ENCODE results near the gene OR5H14. TPM values are rescaled to one million over a fixed set of nuclear protein-coding genes. Genes with fewer than 3 reads are reported as not detected.

Gene OR5H14
- total and polyA plus RNA-seq, 2 of the 13 experiments (the other 11 are each of a cell fraction or from before 2014, with no cell fraction given), result not detected

DNA sequence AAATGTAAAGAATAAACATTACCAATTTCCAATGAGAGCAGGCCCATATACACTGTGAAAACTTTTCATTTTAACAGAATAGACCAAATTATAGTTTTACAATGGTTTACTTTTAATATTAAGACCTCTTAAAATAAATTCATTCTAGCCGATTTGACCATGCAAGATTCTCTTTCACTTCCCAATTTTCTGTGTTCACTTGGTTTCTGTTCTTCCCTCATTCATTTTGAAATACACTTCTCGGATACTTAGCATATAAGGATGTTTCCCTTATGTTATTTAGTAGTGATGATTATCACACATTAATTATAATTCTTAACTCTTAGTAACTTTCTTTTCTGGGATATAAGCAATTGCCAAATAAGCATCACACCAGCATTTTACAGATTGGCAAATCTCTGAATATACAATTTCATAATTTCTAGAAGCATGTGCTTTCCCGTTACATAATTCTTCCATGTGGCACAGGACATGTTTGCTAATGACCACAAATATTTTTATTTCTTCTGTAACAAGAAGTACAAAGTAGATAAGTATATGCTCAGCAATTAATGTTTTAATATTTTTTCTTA, 33.1 kb downstream of the OR5H14 start (continued):
- TF ChIP-seq, protein P1, sequence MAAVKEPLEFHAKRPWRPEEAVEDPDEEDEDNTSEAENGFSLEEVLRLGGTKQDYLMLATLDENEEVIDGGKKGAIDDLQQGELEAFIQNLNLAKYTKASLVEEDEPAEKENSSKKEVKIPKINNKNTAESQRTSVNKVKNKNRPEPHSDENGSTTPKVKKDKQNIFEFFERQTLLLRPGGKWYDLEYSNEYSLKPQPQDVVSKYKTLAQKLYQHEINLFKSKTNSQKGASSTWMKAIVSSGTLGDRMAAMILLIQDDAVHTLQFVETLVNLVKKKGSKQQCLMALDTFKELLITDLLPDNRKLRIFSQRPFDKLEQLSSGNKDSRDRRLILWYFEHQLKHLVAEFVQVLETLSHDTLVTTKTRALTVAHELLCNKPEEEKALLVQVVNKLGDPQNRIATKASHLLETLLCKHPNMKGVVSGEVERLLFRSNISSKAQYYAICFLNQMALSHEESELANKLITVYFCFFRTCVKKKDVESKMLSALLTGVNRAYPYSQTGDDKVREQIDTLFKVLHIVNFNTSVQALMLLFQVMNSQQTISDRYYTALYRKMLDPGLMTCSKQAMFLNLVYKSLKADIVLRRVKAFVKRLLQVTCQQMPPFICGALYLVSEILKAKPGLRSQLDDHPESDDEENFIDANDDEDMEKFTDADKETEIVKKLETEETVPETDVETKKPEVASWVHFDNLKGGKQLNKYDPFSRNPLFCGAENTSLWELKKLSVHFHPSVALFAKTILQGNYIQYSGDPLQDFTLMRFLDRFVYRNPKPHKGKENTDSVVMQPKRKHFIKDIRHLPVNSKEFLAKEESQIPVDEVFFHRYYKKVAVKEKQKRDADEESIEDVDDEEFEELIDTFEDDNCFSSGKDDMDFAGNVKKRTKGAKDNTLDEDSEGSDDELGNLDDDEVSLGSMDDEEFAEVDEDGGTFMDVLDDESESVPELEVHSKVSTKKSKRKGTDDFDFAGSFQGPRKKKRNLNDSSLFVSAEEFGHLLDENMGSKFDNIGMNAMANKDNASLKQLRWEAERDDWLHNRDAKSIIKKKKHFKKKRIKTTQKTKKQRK (IDR thresholded peaks at IDR 0.05; ENCODE audit: low read length), result no peak
- TF ChIP-seq FIP1L1 (IDR thresholded peaks at IDR 0.05; ENCODE audit: borderline replicate concordance, insufficient read depth, low read depth, low read length), result no peak
- TF ChIP-seq, protein P2, sequence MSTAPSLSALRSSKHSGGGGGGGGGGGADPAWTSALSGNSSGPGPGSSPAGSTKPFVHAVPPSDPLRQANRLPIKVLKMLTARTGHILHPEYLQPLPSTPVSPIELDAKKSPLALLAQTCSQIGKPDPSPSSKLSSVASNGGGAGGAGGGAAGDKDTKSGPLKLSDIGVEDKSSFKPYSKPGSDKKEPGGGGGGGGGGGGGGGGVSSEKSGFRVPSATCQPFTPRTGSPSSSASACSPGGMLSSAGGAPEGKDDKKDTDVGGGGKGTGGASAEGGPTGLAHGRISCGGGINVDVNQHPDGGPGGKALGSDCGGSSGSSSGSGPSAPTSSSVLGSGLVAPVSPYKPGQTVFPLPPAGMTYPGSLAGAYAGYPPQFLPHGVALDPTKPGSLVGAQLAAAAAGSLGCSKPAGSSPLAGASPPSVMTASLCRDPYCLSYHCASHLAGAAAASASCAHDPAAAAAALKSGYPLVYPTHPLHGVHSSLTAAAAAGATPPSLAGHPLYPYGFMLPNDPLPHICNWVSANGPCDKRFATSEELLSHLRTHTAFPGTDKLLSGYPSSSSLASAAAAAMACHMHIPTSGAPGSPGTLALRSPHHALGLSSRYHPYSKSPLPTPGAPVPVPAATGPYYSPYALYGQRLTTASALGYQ (CRISPR knock-in tag; IDR thresholded peaks at IDR 0.05), result no peak
- TF ChIP-seq RAD51 (IDR thresholded peaks at IDR 0.05; ENCODE audit: borderline replicate concordance), result no peak
- TF ChIP-seq, protein P3, sequence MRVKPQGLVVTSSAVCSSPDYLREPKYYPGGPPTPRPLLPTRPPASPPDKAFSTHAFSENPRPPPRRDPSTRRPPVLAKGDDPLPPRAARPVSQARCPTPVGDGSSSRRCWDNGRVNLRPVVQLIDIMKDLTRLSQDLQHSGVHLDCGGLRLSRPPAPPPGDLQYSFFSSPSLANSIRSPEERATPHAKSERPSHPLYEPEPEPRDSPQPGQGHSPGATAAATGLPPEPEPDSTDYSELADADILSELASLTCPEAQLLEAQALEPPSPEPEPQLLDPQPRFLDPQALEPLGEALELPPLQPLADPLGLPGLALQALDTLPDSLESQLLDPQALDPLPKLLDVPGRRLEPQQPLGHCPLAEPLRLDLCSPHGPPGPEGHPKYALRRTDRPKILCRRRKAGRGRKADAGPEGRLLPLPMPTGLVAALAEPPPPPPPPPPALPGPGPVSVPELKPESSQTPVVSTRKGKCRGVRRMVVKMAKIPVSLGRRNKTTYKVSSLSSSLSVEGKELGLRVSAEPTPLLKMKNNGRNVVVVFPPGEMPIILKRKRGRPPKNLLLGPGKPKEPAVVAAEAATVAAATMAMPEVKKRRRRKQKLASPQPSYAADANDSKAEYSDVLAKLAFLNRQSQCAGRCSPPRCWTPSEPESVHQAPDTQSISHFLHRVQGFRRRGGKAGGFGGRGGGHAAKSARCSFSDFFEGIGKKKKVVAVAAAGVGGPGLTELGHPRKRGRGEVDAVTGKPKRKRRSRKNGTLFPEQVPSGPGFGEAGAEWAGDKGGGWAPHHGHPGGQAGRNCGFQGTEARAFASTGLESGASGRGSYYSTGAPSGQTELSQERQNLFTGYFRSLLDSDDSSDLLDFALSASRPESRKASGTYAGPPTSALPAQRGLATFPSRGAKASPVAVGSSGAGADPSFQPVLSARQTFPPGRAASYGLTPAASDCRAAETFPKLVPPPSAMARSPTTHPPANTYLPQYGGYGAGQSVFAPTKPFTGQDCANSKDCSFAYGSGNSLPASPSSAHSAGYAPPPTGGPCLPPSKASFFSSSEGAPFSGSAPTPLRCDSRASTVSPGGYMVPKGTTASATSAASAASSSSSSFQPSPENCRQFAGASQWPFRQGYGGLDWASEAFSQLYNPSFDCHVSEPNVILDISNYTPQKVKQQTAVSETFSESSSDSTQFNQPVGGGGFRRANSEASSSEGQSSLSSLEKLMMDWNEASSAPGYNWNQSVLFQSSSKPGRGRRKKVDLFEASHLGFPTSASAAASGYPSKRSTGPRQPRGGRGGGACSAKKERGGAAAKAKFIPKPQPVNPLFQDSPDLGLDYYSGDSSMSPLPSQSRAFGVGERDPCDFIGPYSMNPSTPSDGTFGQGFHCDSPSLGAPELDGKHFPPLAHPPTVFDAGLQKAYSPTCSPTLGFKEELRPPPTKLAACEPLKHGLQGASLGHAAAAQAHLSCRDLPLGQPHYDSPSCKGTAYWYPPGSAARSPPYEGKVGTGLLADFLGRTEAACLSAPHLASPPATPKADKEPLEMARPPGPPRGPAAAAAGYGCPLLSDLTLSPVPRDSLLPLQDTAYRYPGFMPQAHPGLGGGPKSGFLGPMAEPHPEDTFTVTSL (CRISPR knock-in tag; IDR thresholded peaks at IDR 0.05; ENCODE audit: borderline replicate concordance), result no peak
- no peak for TF ChIP-seq ATF7-NPFF (CRISPR knock-in tag; IDR thresholded peaks at IDR 0.05; ENCODE audit: low read depth)
- no peak for TF ChIP-seq ZNF274 (CRISPR knock-in tag; IDR thresholded peaks at IDR 0.05)
- TF ChIP-seq FOXK1 (CRISPR knock-in tag; IDR thresholded peaks at IDR 0.05; ENCODE audit: borderline replicate concordance, low read depth), result no peak
- TF ChIP-seq ZNF484 (CRISPR knock-in tag; IDR thresholded peaks at IDR 0.05; ENCODE audit: borderline replicate concordance, low read depth), result no peak
